Head of caudate nucleus (tissue), 42 donors: ENCODE data around the gene ZFYVE16.
A peak's percentile ranks its signal among the peaks of the same experiment; 100 is the strongest.
"Not testable (repeated sequence)": the region's sequence is repeated elsewhere in the genome, so short reads cannot be mapped to it uniquely, and the experiment has no call there.

Source experiments
- DNase-seq, 42 donors: peaks; one replicate each; pipeline versions ENCODE4 v3.0.0 to v3.0.0-alpha.2; 2020 to 2021; ENCODE audit warnings: mixed read lengths in 7 of 42
- intact Hi-C: fragments of 100-400 bp; cut with DNase I; formaldehyde crosslinking; loops from one replicate; pipeline ENCODE4 v1.15.0; 2022

The ZFYVE16 gene

DNA sequence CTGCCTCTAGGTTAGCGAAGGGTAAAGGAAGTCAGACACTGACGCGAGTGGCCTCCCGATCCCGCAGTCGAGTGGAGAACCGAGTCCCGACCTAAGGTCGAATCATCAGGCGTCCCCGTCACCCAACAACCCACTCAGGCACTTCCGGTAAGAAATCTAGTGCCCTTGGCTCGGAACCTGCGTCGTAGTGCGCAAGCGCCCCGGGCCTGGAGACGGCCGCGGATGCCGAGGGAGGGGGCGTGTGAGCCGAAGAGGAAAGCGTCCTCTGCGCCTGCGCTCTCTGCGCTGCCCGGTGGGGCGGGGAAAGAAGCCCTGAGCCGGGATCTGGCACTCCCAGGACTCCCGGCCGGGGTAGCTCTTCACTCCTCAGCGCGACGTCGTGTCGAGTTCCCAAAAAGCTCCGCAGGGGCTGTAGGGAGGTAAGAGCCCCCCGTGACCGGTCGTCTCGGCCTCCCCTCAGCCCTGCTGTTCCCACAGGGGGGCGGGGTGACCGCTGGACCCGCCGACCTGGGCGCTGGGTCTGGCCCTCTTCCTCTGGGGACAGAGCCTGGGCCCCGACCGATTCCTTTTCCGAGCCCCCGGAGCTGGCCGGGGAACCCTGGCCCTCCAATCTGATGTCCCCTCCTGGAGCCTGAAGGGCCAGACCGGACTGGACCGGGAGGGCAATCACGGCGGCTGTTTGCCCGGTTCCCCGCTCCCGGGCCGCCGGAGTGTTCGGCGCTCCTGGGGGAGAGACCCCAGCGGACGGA lies at the start of gene ZFYVE16:
TSS of gene ZFYVE16 (plus strand) at position 330 of the 749 bp plus-strand sequence. CDS start 26,084 bp downstream, outside the sequence.
- peak; percentile 95 to 100 (median 98) for DNase-seq
- intact Hi-C loops, result loop anchor here (5.0 kb wide), 1 partner anchor 36 kb away; no protein-coding TSS in a partner anchor

DNA sequence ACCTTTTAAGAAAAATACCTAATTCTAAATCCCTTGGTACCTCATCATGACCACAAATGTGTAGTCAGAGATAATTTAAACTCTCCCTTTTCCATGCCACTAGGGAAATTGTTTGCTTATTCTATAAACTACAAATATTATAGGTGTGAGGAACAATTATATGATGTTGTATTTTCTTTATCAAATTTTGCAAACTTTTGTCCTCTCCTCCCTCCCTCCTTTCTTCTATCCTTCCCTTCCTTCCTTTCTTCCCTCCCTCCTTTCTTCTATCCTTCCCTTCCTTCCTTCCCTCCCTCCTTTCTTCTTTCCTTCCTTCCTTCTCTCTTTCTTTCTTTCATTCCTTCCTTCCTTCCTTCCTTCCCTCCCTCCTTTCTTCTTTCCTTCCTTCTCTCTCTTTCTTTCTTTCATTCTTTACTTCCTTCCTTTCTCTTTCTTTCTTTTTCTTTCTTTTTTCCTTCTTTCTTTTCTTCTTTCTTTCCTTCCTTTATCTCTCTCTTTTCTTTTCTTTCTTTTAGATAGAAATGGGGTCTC lies 46.9 kb upstream of the ZFYVE16 start:
- no peak for DNase-seq
- intact Hi-C loops, result no loop called here

DNA sequence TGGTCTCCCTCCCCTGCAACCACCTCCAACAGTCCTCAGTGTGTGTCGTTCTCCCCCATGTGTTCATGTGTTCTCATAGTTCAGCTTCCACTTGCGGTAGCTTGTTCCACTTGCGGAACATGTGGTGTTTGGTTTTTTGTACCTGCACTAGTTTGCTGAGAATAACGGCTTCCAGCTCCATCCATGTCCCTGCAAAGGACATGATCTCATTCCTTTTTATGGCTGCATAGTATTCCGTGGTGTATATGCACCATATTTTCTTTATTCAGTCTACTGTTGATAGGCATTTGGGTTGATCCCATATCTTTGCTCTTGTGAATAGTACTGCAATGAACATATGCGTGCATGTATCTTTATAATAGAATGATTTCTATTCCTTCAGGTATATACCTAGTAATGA lies 43.0 kb upstream of the ZFYVE16 start:
- DNase-seq, result no peak
- intact Hi-C loops, result no loop called here

DNA sequence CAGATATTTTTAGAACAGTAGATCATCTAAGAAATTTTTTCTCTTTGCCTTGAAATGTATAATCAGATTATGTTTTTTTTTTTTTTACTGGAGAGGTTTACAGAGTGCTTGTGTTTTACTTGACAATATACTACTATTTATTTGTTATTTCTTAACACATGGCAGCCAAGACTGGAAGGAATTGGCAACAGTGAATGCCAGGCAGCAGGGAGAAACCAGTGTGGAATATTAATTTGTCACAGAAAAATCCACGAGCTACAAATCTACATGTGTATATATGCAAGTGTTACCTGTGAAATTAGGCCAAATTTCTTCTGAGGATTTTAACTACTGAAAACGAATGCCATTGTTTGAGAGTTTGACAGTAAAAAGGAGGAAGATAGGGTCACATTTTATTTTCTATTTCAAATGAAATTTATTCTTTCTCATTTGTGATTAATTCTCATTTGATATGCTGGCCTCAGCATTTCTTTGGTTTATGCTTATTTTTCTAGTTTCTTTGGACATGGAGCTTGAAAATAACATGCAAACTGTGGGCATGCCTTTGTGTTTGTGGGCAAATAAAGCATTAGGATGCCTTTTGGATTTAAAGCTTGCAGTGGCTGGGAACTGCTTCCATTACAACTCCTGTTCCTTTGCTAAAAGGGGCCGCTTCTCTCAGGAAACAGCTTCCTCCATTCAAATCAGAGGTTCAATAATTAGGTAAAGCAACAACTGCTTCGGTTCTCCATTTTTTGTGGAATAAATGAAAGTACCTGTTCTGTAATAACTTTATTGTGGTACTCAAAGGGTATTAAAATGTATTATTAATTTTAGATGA lies 39.0 kb upstream of the ZFYVE16 start:
- DNase-seq, result peak in 4 of 42 donors; percentile 6 to 38 (median 25)
- intact Hi-C loops, result no loop called here

DNA sequence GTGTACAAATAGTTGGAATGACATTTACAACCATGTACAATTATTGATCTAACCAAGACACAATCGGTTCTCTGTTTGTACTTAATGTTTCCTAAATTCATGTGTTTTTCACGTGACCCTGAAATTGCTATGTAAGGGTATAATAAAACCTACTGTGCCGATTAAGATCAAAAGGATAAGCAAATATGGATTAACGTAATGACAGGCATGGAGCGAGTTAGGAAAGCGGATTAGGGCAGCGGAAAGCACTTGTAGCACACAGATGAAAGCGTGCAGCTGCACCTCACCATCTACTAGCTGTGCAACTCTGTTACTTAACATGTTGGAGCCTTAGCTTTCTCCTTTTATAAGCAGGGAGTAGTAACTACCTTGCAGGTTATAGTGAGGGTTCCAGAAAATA lies 38.3 kb upstream of the ZFYVE16 start:
- intact Hi-C loops, result no loop called here
- peak in 12 of 42 donors; percentile 11 to 66 (median 18) for DNase-seq

DNA sequence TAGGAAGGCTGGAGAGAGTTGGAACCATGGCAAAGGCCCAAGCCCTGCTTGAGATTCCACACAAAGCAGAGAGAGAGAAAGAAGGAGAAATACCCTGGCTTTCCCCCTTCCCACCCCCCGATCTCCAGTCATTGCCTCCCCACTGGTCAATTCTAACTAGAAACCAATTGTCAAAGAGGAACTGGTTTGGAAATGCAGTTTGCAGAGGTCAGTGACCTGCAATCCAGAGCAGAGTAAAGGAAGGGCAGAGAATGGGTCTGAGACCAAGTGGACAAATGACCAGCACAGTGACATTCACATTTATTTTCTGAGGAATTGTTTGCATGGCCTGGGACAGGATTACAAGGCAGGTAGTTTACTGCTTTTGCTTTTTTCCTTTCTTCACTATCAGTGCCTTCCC lies 37.5 kb upstream of the ZFYVE16 start:
- intact Hi-C loops, result loop anchor here (5.0 kb wide), 1 partner anchor 37 kb away; the partner anchor contains the start of gene ZFYVE16
- peak in 4 of 42 donors; percentile 9 to 30 (median 14) for DNase-seq

GRCh38 chr5:80372780-80373179 lies 35.1 kb upstream of the ZFYVE16 start:
- intact Hi-C loops, result loop anchor here (5.0 kb wide), 1 partner anchor 35 kb away; the partner anchor contains the start of gene ZFYVE16
- peak in 8 of 42 donors; percentile 7 to 65 (median 36) for DNase-seq

DNA sequence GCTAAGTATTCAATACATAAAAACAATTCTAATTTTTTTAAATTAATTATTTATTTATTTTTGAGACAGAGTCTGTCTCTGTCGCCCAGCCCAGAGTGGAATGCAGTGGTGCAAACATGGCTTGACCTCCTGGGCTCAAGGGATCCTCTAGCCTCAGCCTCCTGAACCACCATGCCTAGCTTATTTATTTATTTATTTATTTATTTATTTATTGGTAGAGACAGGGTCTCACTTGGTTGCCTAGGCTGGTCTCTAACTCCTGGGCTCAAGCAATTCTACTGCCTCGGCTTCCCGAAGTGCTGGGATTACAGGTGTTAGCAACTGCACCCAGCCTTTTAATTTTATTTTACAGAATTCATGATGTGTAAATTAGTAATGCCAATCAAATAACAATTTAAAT lies 33.7 kb upstream of the ZFYVE16 start:
- DNase-seq, result no peak
- intact Hi-C loops, result loop anchor here (5.0 kb wide), 1 partner anchor 33 kb away; the partner anchor contains the start of gene ZFYVE16

DNA sequence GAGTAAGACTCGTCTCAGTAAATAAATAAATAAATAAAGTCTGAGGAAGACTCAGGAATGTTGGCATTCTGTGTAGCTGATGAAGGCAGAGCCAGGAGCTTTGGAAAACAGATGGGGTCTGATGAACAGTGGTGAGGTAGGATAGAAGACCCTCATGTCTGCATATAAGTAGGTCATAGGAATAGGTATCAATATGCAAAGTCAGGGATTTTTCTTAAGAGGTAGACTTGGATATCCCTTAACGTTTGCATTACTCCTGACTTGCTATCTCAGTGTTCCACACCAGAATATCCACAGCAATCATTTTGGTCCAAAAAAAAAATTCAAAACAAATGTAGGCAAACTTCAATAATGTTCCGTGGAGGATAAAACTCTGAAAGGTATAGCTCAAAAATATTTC lies 31.3 kb upstream of the ZFYVE16 start:
- intact Hi-C loops, result no loop called here

GRCh38 chr5:80382488-80382887 lies 25.4 kb upstream of the ZFYVE16 start:
- intact Hi-C loops, result no loop called here

More for the DNA sequence above, 31.3 kb upstream of the ZFYVE16 start:
- DNase-seq, result no peak

DNA sequence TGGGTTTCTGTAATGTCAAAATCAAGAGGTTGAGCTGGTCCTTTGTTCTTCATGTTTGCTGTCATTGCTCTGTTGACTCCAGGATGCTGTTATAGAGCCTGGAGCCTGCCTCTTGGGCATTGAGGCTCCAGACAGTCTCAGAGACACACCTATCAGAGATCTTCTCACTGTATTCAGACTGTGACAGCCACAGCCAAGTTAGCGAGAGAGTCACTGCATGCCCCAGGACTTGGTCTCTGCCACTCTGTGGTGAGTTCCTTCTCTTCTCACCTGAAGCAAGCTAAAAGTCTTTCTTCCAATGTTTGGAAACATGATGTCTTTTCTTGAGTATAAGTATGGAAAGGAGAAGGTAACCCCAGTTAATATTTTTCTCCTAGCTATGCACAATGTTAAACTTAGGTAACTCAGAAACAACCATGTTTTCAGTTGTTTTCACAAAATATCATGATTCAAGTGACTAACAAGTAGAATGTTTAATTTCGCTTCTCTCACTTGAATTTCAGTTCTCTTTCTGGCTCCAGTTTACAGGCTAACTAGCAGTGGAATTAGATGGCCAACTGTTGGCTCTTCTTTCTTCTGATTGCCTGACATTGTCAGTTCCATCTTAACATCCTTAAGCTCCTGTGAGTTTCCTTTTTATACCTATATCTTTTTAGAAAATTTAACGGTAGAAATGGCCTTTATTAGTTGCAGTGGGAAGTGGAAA lies 20.6 kb upstream of the ZFYVE16 start:
- DNase-seq, result no peak
- intact Hi-C loops, result no loop called here

More at GRCh38 chr5:80382488-80382887, 25.4 kb upstream of the ZFYVE16 start:
- no peak for DNase-seq

DNA sequence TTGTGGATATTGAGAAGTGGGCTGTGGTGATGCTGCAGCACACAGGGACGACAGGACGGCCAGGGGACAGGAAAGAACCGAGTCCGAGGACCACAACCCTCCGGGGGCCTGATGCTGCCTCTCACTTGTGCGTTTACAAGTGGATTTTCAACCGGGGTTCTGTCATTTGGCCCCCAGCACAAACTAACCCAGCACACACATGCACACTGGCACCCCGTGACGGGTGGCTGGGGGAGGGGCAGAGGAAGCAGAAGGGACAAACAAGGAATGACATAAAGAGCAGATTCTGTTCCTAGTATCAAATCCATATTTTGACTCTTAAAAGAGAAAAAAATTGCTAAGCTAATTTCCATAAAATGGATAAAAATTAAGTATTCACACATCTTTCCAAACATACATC lies 18.3 kb upstream of the ZFYVE16 start:
- intact Hi-C loops, result no loop called here
- peak in 8 of 42 donors; percentile 12 to 71 (median 47) for DNase-seq

DNA sequence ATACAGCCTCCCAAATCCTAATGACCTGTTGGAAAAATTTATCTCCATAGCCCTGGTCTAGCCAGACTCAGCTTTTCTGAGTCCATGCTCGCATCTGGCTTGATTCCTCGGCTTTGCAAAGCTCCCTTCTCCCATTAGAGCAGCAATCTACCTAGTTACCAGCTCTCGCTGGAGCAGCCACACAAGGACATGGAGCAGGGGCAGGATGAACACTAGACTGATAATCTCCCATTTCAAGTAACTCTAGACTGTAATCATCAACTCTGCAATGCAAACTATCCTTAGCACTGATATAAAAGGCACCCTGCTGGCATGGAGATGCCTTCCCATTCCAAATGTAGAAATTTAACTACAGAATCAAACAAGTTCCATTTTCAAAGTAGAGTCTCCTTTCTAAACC lies 17.5 kb upstream of the ZFYVE16 start:
- intact Hi-C loops, DNase-seq: not testable (repeated sequence)

DNA sequence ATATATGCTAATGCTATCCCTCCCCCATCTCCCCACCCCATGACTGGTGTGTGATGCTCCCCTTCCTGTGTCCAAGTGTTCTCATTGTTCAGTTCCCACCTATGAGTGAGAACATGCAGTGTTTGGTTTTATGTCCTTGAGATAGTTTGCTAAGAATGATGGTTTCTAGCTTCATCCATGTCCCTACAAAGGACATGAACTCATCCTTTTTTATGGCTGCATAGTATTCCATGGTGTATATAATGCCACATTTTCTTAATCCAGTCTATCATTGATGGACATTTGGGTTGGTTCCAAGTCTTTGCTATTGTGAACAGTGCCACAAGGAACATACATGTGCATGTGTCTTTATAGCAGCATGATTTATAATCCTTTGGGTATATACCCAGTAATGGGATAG lies 16.6 kb upstream of the ZFYVE16 start:
- DNase-seq, intact Hi-C loops: not testable (repeated sequence)

DNA sequence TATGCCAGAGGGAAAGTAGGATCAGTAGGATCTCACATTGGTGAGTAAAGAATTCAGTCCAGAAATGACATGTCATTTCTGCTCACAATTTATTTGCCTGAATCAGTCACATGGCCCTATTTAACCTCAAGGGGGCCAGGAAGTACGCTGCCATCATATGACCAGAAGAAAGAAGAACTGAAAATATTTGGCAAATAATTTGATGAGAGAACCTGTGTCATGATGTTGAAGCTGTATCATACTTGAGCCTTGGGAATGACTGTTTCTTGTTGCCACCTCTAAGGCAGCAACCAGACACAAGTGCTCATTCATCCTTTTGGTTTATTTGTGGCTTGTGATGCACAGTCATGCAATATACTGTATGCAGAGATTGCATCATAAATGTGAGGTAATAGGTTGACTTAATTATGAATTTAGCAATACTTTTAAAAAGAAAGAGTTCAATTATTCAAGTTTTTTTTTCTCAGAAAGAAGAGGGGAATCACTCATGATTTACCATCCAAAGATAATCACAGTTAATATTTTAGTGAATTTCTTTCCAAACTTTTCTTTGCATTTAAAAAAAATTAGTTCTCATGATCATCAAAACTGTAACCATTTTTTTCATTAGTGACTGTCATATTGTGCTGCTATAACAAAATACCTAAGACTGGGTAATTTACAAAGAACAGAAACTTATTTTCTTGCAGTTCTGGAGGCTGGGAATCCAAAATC lies 8.2 kb upstream of the ZFYVE16 start:
- intact Hi-C loops, result no loop called here
- no peak for DNase-seq

- intact Hi-C loops, DNase-seq: not testable (repeated sequence)
These were observed 7.5 kb upstream of the ZFYVE16 start for GRCh38 chr5:80400368-80400767.

GRCh38 chr5:80403782-80404181 lies 4.1 kb upstream of the ZFYVE16 start:
- intact Hi-C loops, result no loop called here
- DNase-seq, result no peak
